ENCODE results near the gene RGS2.

Gene RGS2

GRCh38 chr1:192826791-192827546, 18.1 kb downstream of the RGS2 start:
- DNase-seq (ENCODE audit: low read depth in 2 of 3, low spot score in 1 of 3) = no peak

GRCh38 chr1:192830595-192831246, 21.9 kb downstream of the RGS2 start:
- DNase-seq (ENCODE audit: low read depth in 2 of 3, low spot score in 1 of 3) = no peak

- no peak for DNase-seq (ENCODE audit: low read depth in 2 of 3, low spot score in 1 of 3)
Observed at GRCh38 chr1:192831706-192832355, 23.0 kb downstream of the RGS2 start.

- no peak for DNase-seq (ENCODE audit: low read depth in 2 of 3, low spot score in 1 of 3)
Observed at GRCh38 chr1:192832492-192832891, 23.7 kb downstream of the RGS2 start.

- DNase-seq (ENCODE audit: low read depth in 2 of 3, low spot score in 1 of 3) = no peak
Observed at GRCh38 chr1:192835116-192835515, 26.3 kb downstream of the RGS2 start.

- no peak for DNase-seq (ENCODE audit: low read depth in 2 of 3, low spot score in 1 of 3)
Observed at GRCh38 chr1:192839162-192840066, 30.6 kb downstream of the RGS2 start.

- no peak for DNase-seq (ENCODE audit: low read depth in 2 of 3, low spot score in 1 of 3)
Observed at GRCh38 chr1:192844360-192844759, 35.5 kb downstream of the RGS2 start.

GRCh38 chr1:192846950-192847349, 38.1 kb downstream of the RGS2 start:
- no peak for DNase-seq (ENCODE audit: low read depth in 2 of 3, low spot score in 1 of 3)

- DNase-seq (ENCODE audit: low read depth in 2 of 3, low spot score in 1 of 3) = no peak
Observed at GRCh38 chr1:192849011-192849410, 40.2 kb downstream of the RGS2 start.

GRCh38 chr1:192849442-192849841, 40.6 kb downstream of the RGS2 start:
- no peak for DNase-seq (ENCODE audit: low read depth in 2 of 3, low spot score in 1 of 3)

GRCh38 chr1:192852001-192852947, 43.4 kb downstream of the RGS2 start:
- DNase-seq (ENCODE audit: low read depth in 2 of 3, low spot score in 1 of 3) = no peak

- no peak for DNase-seq (ENCODE audit: low read depth in 2 of 3, low spot score in 1 of 3)
Observed at GRCh38 chr1:192858456-192858855, 49.6 kb downstream of the RGS2 start.

GRCh38 chr1:192859808-192860207, 51.0 kb downstream of the RGS2 start:
- DNase-seq (ENCODE audit: low read depth in 2 of 3, low spot score in 1 of 3) = no peak

- no peak for DNase-seq (ENCODE audit: low read depth in 2 of 3, low spot score in 1 of 3)
Observed at GRCh38 chr1:192860478-192861185, 51.8 kb downstream of the RGS2 start.

- DNase-seq (ENCODE audit: low read depth in 2 of 3, low spot score in 1 of 3) = no peak
Observed at GRCh38 chr1:192861860-192862259, 53.0 kb downstream of the RGS2 start.

Measured in stimulated activated CD4-positive, alpha-beta T cell treated with anti-CD3 and anti-CD28 coated beads, Interleukin-12 subunit alpha, Interleukin-12 subunit beta, amount 100 ng/mL, for 48 hours (primary cell).